Peyer's patch (tissue), 4 donors: ENCODE results near the gene ADAT3. TPM values are rescaled to one million over a fixed set of nuclear protein-coding genes. Genes with fewer than 3 reads are reported as not detected.
"Not testable (repeated sequence)": the region's sequence is repeated elsewhere in the genome, so short reads cannot be mapped to it uniquely, and the experiment has no call there.

ENCODE experiments used
- DNase-seq, 3 donors: peaks; one replicate each; pipeline ENCODE4 v3.0.0-alpha.2; 2017 to 2019
- H3K27ac ChIP-seq, 4 donors: fragments of 200-600 bp; sonication (generic); one replicate each; pipeline ENCODE4 v1.5.1; 2016 to 2019
- H3K27me3 ChIP-seq, 2 donors: fragments of 200-600 bp; sonication (generic); one replicate each; pipeline ENCODE4 v1.5.1; 2019
- H3K36me3 ChIP-seq, 3 donors: fragments of 200-600 bp; sonication (generic); one replicate each; pipeline ENCODE4 v1.5.1; 2016 to 2019
- H3K4me1 ChIP-seq, 4 donors: fragments of 200-600 bp; sonication (generic); one replicate each; pipeline ENCODE4 v1.5.1; 2016 to 2019
- H3K4me3 ChIP-seq, 4 donors: fragments of 200-600 bp; sonication (generic); 1 replicate in 3 of 4; 2 replicates in 1 of 4; pipeline ENCODE4 v1.5.1; 2016 to 2019; ENCODE audit warnings: mild to moderate bottlenecking in 1 of 4
- H3K9me3 ChIP-seq, 4 donors: fragments of 200-600 bp; sonication (generic); one replicate each; pipeline ENCODE4 v1.5.1; 2016 to 2019; ENCODE audit warnings: mild to moderate bottlenecking in 1 of 4
- CTCF ChIP-seq, 6 experiments: fragments of 450-650 bp in 4 of 6; fragments of 200-600 bp in 2 of 6; sonication (generic) in 1 of 6; IDR thresholded peaks; one replicate each; pipeline ENCODE4 v1.5.1; 2017 to 2019; ENCODE audit warnings: antibody characterized with exemption in 6 of 6, mild to moderate bottlenecking in 3 of 6, moderate library complexity in 1 of 6
- POLR2A ChIP-seq, 2 donors: fragments of 450-650 bp; IDR thresholded peaks; one replicate each; pipeline ENCODE4 v1.5.1; 2017; ENCODE audit warnings: antibody characterized with exemption in 2 of 2, mild to moderate bottlenecking in 2 of 2, moderate library complexity in 2 of 2
- total RNA-seq, 4 donors: library from RNA; depleted of rRNA; stranded (reverse); fragments of >200 nt; gene quantifications; one replicate each; pipeline ENCODE4 v1.1.0, GENCODE V29; 2016

ADAT3 gene
- total RNA-seq, 4 donors from 2014 or later = 18.2 to 33.3 (median 23.8) TPM

- H3K9me3 ChIP-seq, H3K36me3 ChIP-seq, H3K27me3 ChIP-seq: not testable (repeated sequence)
- DNase-seq = peak; percentile 95 to 98 (median 96)
- peak; percentile 50 to 83 for TF ChIP-seq POLR2A (IDR thresholded peaks at IDR 0.05)
- peak within 1 kb of the TSS; percentile 80 to 99 (median 89) for H3K4me3 ChIP-seq
- H3K4me1 ChIP-seq = peaks cover 0 to 42% (median 23%) of the 10 kb centered on the region in 4 donors
- H3K27ac ChIP-seq = peak within 1 kb of the TSS; percentile 79 to 95 (median 89)
These were observed 19.6 kb upstream of the ADAT3 start, which contains the start of gene ABHD17A for GRCh38 chr19:1885398-1886119. Gene ABHD17A, minus strand, starts transcription at chr19:1885496. Its CDS starts 3,930 bp downstream, at chr19:1881566.

GRCh38 chr19:1886360-1886759 lies 18.8 kb upstream of the ADAT3 start:
- not testable (repeated sequence) for H3K36me3 ChIP-seq, DNase-seq, H3K9me3 ChIP-seq, H3K27me3 ChIP-seq, H3K4me3 ChIP-seq, H3K27ac ChIP-seq
- peaks cover 0 to 35% (median 23%) of the 10 kb centered on the region in 4 donors for H3K4me1 ChIP-seq

GRCh38 chr19:1888385-1888784 lies 16.8 kb upstream of the ADAT3 start:
- Histone ChIP-seq H3K9me3 (no peaks in the 10 kb centered on the region), H3K4me1 (peaks cover 0 to 16% (median 10%) of the 10 kb centered on the region in 4 donors), H3K36me3 (no peaks in the 10 kb centered on the region), H3K4me3 (no peak overlapping the region), H3K27me3 (no peaks in the 10 kb centered on the region), H3K27ac (no peak overlapping the region)
- no peak for DNase-seq
- no peak for TF ChIP-seq POLR2A (IDR thresholded peaks at IDR 0.05)
- TF ChIP-seq CTCF (IDR thresholded peaks at IDR 0.05) = no peak

GRCh38 chr19:1889907-1890306 lies 15.3 kb upstream of the ADAT3 start:
- TF ChIP-seq POLR2A (IDR thresholded peaks at IDR 0.05) = no peak
- no peak for TF ChIP-seq CTCF (IDR thresholded peaks at IDR 0.05)
- H3K27me3 ChIP-seq = no peaks in the 10 kb centered on the region
- no peaks in the 10 kb centered on the region for H3K9me3 ChIP-seq
- no peak for DNase-seq
- H3K4me3 ChIP-seq = no peak overlapping the region
- H3K4me1 ChIP-seq = peaks cover 0 to 4% (median under 1%) of the 10 kb centered on the region in 4 donors
- H3K27ac ChIP-seq = no peak overlapping the region
- no peaks in the 10 kb centered on the region for H3K36me3 ChIP-seq

- H3K4me3 ChIP-seq = no peak overlapping the region
- no peaks in the 10 kb centered on the region for H3K9me3 ChIP-seq
- H3K27ac ChIP-seq = no peak overlapping the region
- H3K4me1 ChIP-seq = peaks cover 0 to 19% (median 14%) of the 10 kb centered on the region in 4 donors
- H3K36me3 ChIP-seq = no peaks in the 10 kb centered on the region
- no peaks in the 10 kb centered on the region for H3K27me3 ChIP-seq
- TF ChIP-seq POLR2A (IDR thresholded peaks at IDR 0.05) = no peak
- TF ChIP-seq CTCF (IDR thresholded peaks at IDR 0.05) = no peak
- DNase-seq = no peak
These were observed 11.4 kb upstream of the ADAT3 start for GRCh38 chr19:1893791-1894190.

- no peak for TF ChIP-seq CTCF (IDR thresholded peaks at IDR 0.05)
These were observed 8.7 kb upstream of the ADAT3 start for GRCh38 chr19:1896508-1896907.

More at GRCh38 chr19:1896508-1896907, 8.7 kb upstream of the ADAT3 start:
- Histone ChIP-seq H3K36me3 (no peaks in the 10 kb centered on the region), H3K4me1 (peaks cover 0 to 19% (median 14%) of the 10 kb centered on the region in 4 donors), H3K4me3 (peak overlapping the region in 1 of 4 donors; percentile 6), H3K27ac (peak overlapping the region in 3 of 4 donors; percentile 64 to 75 (median 68)), H3K27me3 (no peaks in the 10 kb centered on the region), H3K9me3 (no peaks in the 10 kb centered on the region)
- DNase-seq = no peak
